HG02973 (cell line): ENCODE results near the gene ABLIM2.

ENCODE experiments used
- ATAC-seq: cut with Tn5 transposase; IDR thresholded peaks from one replicate; pipeline ENCODE4 v1.9.1; 2021; ENCODE audit warnings: moderate library complexity; ENCODE audit not compliant: unreplicated experiment

ABLIM2 gene

DNA sequence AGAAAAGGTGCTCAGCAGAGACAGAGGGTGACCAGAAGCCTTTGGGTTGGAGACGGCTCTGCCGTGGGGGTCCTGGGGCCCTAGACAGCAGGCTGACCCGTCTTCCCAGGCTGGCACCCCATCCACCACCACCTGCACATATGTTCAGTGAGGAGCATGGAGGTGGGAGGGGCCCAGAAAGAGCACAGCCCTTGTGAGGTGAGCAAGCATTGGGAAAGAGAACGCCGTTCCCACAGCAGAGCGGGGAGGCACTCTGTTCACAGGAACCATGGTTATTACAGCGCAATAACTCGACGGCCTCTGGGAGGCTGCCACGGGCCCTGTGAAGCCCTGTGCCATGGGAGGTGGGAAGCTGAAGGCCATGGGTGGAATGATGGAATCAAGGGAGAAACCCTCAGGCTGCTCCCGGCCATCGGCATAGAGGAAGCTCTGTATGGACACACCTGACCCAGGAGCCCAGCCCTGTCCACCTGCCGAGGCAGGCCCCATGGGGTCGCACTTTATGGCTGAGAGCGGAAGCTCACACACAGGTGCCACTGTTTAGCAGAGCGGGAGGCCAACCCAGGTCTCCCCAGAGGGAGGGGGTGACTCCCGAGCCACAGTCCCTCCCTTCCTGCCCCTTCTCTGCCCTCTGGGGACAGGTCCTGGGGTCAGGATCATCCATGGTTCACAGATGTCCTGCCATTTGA is 125.4 kb downstream of the ABLIM2 start:
- ATAC-seq, result no peak

DNA sequence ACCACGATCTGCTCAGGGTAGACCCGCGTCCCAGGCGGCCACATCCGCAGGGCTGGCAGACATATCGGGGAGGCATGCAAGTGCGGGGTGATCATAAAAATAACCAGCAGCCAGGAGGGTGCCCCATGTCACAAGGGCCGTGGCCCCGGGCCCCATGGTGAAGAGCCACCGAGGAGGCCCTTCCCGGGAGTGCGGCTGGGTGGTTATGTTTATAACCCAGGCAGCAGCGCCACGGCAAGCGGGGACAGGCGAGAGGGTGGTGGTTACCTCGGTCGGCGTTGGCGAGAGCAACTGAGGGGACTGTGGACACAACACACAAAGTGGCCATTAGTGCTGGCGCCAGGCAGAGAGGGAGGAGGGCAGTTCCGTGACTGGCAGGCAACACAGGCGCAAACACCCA is 126.2 kb downstream of the ABLIM2 start:
- ATAC-seq, result no peak

DNA sequence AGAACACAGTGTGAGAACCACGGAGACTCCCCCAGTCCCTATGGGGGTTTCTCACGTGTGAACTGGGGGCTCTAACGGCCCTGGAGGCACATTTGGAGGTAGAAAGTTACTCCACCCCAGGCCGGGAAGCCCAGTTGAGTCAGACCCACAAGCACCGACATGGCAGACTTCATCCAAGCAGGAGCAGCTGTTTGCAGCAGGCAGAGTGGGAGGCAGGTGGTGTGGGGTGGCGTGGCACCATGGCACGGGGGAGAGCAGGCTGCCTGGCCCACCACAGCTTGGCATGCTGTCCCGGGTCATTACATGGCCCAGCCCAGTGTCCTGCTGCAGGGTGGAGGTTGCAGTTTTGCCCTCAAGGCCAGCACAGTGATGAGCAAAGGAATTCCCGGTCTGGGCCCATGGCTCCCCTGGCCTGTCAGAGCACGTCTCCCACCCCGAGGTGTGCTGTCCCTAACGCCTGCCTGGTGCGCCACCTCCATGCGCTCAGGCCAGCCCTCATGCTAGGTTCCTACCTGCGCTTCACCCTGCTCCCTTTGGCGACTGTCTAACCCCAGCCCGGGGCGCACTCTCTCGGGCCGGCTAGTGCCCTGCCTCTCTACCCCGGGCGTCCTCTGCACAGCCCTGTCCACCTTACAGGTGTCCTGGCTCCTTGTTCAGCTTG is 128.4 kb downstream of the ABLIM2 start:
- ATAC-seq, result no peak

- no peak for ATAC-seq
Observed at GRCh38 chr4:8029689-8030088, 128.9 kb downstream of the ABLIM2 start.

GRCh38 chr4:8028884-8029568 is 129.6 kb downstream of the ABLIM2 start:
- no peak for ATAC-seq

- ATAC-seq, result no peak
Observed at GRCh38 chr4:8028368-8028767, 130.2 kb downstream of the ABLIM2 start.

DNA sequence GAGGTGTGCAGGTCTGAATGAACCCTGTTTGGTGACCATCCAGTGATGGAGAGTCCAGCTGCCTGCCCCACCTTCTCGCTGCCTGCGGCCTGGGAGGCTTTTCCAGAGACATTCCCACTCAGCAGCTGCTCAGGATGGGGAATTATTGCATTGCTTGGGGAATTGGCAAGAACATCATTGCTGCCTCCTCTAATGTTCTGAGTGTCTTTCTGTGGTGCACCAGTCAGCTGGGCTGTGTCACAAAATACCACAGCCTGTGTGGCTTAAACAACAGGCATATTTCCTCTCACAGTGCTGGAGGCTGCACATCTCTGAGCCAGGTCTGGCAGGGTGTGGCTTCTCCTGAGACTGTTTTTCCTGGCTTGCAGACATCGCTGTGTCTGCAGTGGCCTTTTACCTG is 132.2 kb downstream of the ABLIM2 start:
- ATAC-seq, result no peak

GRCh38 chr4:8025668-8026067 is 132.9 kb downstream of the ABLIM2 start:
- no peak for ATAC-seq

DNA sequence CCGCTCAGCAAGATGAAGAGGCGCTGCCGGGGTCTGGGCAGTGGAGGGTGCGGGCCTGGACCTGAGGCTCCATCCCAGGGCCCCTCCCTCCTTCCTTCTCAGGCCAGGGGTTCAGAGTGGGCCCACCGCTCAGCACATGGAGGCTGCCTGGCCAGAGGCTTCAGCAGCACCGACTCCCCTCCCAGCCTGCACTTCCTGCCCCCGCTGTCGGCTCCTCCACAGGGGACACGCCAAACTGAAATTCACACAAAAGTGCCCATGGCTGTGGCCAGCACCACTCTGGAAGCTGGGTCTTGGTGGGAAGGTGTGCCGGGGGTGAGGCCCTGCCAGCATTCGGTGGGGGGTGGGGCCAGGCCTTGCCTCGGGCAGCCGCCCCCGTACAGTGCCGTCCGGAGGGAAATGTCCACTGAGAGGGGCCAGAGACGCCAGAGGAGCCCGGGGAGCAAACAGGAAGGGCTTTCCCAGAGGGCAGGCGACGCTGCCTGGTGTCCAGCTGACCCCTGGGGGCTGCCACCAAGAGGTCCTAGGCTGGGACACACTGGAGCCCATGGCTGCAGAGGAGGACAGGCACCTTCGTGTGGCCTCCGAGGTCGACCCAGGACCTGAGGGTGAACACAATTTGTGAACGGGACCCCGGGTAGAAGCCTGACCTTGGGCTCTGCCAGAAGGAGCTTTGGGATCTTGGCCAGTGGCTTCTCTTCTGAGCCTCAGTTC is 134.4 kb downstream of the ABLIM2 start:
- no peak for ATAC-seq

DNA sequence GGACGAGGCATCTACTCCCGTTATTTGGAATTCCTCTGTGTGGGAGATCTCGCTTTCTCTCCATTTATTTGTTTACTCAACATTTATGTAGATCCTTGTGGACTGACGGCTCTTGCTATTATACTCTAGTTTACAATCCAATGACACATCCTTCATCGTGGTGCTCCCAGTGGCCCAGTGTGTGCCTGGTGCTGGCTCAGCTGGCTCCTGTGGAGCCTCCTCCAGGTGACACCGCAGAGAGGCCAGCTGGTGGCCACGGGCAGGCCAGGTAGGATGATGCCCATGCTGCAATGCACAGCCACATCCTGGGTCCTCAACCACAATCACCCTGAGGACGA is 134.9 kb downstream of the ABLIM2 start:
- ATAC-seq, result no peak

DNA sequence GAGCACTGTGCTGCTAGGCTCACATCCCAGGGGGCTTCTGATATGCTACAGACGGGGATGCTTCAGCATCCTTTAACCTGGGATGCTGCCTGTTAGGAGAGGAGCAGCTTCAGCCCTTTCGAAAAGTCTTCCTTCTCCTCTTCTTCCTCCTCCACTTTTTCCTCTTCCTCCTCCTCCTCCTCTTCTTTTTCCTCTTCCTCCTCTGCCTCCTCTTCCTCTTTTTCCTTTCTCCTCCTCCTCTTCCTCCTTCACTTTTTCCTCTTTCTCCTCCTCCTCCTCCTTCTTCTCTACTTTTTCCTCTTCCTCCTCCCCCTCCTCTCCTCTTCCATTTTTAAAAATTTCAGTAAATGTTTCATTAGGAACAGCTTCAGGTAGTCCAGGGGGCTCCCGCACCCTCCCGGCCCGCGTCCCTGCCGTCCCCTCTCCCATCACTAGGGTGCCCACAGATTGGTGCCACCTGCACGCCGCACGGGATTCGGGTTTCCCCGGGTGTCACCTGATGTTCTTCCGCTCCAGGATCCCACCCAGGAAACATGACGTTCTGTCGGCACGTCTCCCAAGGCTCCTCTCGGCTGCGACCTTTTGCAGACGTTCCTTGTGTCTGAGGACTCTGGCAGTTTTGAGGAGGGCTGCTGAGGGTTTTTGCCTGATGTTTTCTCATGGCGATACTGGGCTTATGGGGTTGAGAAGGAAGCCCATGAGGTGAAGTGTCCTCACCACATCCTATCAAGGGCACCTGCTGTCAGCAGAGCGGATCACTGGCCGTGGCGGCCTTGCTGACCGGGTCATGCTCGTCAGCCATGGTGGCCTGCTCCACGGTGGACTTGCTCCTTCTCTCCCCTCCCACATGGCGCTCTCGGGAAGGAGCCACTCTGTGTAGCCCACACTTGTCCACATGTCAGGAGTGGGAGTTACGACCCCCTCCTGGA is 135.6 kb downstream of the ABLIM2 start:
- ATAC-seq, result no peak

GRCh38 chr4:8021796-8022195 is 136.8 kb downstream of the ABLIM2 start:
- ATAC-seq, result no peak

DNA sequence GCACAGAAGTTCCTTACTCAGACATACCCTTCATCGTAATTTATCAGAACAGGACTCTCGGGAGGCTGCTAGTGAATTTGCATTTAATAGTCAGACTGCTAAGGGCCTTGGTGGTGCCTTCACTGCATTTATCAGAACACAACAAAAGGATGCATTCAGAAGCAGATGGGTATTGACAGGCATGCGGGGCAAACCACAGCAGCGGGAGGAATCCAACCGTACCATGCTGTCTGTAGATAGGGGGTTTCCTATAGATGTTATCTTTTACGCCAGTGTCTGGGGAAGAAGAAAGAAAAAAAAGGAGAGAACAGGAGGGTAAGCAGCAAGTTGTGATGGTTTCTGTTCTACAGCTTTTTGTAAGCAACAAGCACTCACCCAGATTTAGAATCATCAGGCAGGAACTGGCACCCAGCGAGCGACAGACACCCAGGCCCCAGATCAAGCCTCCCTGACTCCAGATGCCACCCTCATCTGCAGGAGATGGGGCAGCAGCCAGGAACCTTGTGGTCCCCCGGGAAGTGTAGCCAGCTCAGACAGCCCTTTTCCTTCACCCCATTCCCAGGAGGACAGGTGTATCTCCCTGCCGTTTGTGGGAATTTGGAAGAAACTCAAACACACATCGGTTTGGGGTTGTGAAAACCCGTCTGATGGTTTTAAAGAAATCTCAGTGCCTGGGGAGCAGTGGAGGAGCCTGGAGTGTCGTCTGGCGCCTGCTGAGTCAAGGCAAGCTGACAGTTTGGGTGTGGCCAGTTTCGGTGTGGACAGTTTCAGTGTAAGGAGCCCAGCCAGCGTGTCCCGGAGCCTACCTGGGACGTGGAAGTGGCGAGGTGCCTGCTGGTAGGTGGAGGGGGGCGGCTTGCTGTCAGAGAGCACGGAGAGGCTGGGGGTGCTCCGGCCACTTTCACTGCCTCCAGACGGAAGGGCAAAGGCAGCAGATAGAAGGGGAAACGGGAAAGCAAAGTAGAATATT is 138.9 kb downstream of the ABLIM2 start:
- no peak for ATAC-seq

GRCh38 chr4:8016527-8016926 is 142.1 kb downstream of the ABLIM2 start:
- no peak for ATAC-seq

DNA sequence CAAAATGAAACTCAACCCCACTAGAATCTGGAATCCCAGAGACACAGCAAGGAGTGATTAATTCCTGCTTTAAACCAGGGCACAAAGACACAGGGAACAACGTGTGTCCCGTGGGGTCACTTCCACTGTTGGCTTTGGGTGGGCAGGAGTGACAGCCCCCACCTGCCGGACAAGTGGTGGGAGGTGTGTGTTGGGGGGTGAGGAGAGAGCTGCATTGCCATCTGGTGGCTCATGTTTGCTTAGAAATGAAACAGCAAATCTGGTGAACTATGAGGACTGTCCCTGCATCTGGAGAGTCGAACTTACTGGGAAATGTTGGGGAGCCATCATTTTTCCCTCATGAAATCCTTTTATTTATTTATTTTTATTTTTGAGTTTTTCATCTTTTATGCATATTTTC is 143.1 kb downstream of the ABLIM2 start:
- no peak for ATAC-seq

GRCh38 chr4:8013976-8014726 is 144.5 kb downstream of the ABLIM2 start:
- ATAC-seq, result no peak

GRCh38 chr4:8012517-8012916 is 146.1 kb downstream of the ABLIM2 start:
- no peak for ATAC-seq

DNA sequence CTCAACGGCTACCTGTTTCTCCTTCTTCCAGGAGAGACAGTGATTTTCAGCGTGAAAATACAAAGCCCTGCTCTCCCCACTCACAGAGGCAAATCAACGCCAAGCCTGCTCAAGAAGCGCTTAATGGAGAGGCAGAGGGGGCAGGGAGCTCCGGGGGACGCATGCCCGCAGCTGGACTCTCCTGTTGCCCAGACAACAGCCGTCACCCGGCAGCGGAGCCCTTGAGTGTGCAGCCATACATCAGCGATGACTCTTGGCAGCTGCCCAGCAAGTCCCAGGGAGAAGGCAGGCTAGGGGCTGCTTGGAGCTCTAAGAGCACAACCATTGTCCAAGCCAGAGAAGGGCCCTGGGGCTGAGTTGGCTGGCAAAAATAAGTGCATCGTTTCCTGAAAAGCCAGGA is 148.0 kb downstream of the ABLIM2 start:
- no peak for ATAC-seq
